22Rv1 (cell line): ENCODE results near the gene PCSK2.

Experiments used
- ZFX ChIP-seq: fragments of 450-650 bp; IDR thresholded peaks from 2 replicates; pipeline ENCODE4 v1.6.1; 2017; ENCODE audit warnings: antibody characterized with exemption, borderline replicate concordance
- TF ChIP-seq, protein P1 (sequence below): fragments of 450-650 bp; IDR thresholded peaks from 2 replicates; pipeline ENCODE4 v1.5.1; 2017; ENCODE audit warnings: mild to moderate bottlenecking

DNA sequence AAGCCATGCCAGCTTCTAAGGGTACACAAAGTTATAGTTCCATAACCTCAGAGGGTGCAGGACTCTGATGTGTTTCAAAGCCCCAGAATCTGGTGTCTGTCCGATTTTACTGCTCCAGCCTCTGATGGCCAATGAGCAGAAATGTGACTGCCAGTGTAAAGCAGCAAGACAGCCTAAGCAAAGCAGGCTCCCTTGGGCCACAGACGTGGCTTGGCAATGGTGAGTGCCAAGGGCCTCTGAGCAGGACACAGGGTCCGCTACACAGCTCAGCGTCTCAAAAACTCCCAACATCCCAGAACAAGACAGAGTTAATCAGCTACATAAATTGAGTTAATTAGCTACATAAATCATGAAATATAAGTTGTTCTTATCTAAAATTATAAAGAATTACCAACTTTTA is 69.2 kb downstream of the PCSK2 start:
- TF ChIP-seq, protein P1, sequence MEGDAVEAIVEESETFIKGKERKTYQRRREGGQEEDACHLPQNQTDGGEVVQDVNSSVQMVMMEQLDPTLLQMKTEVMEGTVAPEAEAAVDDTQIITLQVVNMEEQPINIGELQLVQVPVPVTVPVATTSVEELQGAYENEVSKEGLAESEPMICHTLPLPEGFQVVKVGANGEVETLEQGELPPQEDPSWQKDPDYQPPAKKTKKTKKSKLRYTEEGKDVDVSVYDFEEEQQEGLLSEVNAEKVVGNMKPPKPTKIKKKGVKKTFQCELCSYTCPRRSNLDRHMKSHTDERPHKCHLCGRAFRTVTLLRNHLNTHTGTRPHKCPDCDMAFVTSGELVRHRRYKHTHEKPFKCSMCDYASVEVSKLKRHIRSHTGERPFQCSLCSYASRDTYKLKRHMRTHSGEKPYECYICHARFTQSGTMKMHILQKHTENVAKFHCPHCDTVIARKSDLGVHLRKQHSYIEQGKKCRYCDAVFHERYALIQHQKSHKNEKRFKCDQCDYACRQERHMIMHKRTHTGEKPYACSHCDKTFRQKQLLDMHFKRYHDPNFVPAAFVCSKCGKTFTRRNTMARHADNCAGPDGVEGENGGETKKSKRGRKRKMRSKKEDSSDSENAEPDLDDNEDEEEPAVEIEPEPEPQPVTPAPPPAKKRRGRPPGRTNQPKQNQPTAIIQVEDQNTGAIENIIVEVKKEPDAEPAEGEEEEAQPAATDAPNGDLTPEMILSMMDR = no peak
- no peak for TF ChIP-seq ZFX
